NOMO-1 treated with DMSO at 0.1 percent for 48 hours (cell line): ENCODE results near the gene CUBN.
A peak's percentile ranks its signal among the peaks of the same experiment; 100 is the strongest.

Experiments used
- DNase-seq: peaks from one replicate; lab custom pipeline; 2025; ENCODE audit not compliant: unreplicated experiment; lab: John Stamatoyannopoulos, UW

CUBN gene

DNA sequence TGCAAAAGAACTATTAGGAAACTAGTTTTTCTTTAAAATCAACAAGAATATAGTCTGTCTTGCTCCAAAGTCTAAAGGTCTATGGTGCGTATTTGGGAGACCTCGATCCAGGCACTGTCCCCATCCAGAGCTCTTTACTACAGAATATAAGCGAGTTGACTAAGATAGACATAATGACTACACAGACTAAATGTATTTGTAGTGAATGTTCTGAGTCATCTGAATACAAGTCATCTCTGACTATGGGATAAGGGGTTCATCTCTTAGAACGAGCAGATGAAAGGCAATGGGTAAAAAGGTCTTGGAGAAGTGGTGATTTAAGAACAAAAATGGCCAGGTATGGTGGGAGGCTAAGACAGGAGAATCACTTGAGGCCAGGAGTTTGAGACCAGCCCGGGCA is 176.3 kb downstream of the CUBN start:
- no peak for DNase-seq

DNA sequence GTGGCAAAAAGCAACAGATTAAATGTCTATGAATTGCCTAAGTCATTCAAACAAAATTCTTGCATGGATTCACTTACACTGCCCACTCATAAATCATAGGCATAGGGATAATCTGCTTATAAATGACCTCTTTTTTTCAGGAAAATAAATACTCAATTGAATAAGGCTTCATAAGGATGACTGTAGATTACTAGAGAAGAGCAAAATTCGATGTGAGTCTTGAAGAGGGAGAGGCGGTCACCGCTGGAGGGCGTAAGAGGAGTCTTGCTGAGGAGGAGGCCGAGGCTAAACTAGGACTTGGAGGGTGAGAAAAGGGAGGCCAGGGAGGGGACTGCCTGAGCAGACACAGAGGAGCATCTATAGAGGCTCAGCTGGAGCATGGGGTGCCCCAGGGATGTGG is 177.0 kb downstream of the CUBN start:
- DNase-seq = no peak

DNA sequence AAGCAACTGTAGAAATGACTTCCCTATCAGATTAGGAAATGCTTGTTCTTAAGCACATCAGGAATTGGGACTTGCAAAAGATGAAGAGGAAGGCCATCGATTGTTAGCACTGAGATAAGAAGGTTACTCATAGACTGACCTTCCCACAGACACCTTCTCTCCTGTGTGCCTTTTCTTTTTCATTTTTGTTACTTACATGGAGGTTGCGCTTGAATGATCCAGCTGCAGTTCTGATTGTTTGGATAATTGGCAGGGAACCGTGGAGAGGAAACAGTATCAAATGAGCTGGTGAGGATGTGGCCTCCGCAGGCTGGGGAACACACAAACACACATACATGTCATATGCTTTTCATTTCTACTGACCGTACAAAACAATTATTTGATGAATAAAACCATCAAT is 177.5 kb downstream of the CUBN start:
- DNase-seq = no peak

DNA sequence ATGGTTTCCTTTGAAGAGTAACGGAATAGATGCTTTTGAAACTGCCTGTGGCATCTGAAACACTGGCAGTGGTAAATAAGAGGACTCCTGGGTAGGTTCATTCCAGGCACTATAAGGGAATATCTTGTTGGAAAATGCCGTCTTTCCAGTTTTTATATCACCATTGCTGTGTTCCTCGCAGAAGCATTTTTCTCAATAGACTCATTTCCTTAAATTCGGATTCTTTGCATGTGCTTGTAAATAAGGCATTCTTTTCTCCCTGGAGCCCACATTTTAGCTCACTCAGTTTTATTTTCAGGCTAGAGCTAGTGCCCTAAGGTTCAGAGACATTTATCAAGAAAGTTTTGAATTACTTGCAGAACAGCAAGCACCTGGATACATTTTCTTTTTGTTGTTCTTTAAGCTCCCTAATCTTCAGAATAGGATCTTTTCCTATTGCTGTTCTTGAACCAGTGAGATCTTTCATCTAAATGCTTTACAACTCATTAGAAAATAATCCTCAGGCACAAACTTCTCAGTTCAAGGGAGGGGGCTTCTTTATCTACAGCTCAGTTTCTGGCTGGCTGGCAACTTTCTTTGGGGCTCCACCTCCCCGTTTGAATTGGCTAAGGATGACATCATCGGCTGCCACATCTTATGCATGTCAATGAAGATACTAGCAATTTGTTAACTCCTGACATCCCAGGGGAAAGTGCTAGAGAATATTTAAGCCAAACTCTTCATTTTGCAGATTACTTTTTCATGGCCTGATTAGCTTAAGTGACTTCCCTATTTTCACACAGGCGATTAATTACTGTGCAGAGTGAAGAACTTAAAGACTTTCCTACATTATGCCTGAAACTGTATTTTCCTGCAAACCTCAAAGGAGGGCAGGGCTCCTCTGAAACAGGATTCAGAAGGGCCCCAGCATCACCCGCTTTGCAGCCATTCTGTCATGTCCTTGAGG is 178.7 kb downstream of the CUBN start:
- DNase-seq = peak; percentile 36

DNA sequence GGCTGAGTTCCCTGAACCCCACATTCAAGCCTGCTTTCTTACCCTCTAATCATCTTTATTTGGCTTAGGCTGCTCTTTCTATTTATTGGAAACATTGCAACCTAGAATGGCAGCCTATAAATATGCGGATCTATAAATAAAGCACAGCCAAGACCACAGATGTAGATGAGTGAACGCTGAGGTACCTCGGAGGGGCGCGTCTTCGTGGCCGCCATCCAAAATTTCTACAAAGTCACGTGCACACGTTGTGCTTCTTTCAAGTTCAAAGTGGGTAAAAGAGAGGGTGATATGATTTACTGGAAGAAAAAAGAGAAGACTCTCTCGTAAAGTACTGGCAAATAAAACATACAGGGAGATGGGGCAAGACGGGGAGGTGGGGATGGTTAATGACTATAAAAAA is 179.8 kb downstream of the CUBN start:
- DNase-seq = no peak

DNA sequence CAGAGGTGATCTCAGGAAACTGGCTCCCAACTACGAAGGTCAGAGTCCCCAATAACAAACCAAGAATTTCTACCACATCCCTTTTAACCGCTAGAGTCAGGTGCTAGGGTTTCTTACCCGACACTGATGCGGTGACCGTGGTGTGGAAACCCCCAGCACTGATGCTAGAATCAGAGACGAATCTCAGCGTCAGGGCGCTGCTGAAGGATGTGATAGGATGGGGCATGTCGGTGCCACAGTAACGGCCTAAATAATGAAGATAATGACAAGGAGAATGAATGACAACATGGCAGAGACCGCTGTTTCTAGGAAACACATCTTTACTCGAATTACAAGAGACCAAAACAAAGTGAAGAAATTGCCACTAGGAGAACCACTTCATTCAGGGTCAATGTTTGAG is 181.2 kb downstream of the CUBN start:
- DNase-seq = no peak

DNA sequence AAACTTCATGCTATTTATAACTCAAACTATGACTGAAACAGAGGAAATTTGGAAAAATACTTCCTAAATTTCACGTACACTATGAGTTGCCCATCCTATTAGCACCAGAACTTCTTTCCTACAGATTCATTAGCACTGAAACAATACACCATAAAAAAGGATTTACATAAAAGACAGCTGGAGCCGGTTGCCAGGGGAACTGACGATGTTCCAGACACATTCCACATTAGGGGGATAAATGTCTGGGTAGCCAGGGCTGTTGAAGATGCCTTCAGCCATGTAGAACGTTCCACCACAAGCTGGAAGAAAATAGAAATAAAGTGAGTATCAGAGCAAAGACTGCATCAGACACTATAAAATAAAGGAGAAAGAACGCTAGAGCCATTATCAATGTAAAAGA is 182.5 kb downstream of the CUBN start:
- no peak for DNase-seq

DNA sequence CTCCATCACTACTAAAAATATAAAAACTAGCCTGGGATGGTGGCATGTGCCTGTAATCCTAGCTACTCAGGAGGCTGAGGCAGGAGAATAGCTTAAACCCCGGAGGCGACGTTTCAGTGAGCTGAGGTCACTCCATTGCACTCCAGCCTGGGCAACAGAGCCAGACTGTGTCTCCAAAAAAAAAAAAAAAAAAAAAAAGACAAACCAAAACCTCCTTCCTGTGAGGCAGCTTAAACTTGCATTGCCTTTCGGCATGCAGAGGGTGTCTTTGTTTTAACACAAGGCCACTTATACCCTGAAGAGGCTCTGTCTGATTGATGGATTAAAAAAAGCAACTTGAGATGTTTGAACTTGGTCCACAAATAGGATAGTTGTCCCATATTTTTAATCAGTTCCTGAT is 184.0 kb downstream of the CUBN start:
- DNase-seq = no peak

DNA sequence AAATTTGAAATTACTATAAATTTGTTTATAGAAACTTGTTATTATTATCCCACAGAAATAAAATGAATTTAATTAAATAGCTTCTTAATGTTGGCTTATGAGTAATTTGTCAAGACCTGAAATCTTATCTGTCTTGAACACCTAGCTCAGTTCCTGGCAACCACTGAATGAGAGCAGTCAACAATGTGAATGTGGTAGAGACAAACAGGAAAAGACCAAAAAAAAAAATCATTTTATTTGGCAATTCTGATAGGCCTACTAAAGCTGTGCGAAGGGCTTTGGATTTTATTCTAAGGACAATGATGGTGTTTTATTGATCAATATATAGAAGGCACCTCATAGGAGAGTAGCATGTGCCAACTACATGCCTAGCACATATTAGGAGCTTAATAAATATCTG is 184.6 kb downstream of the CUBN start:
- DNase-seq = no peak

DNA sequence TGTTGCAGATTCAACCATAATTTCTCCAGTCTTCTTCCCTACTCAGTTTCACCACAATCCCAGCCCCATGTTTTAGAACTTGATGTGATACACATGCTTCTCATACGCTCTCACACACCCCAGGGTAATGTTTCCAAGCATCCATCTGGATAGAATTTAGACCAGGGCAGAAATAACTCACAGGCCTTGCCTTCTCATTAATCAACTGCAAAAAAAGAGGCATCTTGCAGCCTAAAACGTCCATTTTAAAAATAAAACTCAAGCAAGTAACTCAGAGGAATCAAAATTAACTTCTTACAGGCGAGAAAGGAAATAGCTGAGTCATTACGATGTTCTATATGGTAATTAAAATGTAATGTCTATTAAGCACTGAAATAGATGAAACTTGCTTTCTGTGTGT is 185.2 kb downstream of the CUBN start:
- no peak for DNase-seq

DNA sequence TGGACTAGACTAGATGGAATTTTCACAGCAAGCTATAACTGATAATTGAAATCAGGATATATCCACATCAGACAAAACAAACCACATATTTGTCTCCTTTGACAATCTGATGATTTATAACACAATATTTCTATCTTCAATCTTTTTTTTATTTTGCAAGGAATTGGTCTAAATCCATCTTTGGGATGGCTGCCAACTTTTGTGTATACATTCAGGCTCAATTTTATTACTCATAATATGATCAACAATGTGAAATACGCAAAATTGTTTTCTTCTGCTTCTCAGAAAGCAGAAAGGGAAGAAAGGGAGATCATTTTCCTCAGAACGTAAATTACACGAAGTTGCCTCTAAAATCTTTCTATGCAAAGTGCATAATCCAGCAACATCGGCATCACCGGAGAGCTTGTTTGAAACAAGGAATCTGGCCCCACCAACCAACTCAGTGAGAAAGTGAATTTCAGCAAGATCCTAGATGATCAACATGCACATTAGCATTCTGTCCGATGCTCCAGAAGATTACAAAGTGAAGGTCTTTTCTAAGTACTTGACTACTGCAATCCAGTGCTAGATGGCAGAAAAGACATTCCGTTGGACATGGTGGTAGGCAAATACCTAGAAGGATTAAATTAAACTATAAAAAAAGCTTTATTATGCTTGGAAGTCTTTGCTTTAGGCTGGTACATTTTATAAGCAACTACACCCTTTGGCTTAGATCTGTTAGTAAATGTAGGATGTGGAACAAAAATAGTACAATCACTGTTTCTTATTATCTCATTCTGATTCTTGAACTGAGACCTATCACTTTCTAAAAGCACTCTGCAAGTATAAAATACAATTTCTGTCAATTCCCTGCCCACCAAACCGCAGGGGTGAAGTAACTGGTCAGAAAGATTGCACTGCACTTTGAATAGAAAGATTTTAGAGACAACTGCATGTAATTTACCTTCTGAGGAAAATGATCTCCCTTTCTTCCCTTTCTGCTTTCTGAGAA is 186.0 kb downstream of the CUBN start:
- peak; percentile 63 for DNase-seq

DNA sequence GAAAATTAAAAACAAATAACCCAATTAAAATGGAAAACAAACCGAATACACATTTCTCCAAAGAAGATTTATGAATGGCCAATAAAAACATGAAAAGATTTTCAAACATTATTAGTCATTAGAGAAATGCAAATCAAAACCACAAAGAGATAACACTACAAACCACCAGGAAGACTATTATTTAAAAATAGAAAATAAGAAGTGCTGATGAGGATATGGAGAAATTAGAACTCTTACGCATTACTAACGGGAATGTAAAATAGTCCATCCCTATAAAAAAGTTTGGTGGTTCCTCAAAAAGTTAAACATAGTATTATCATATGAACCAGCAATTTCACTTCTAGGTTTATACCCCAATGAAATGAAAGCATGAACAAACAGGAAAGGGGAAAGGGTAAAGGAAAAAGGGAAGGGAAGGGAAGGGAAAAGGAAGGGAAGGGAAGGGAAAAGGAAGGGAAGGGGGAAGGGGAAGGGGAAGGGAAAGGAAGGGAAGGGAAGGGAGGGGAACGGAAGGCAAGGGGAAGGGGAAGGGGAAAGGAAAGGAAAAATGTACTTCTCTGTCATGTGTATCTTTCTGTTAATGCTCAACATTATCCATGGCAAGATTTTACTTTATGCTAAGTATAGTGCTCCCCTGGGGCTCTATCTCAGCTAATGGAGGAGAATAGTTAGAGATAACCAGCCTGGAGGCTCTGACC is 187.1 kb downstream of the CUBN start:
- DNase-seq = peak; percentile 1

DNA sequence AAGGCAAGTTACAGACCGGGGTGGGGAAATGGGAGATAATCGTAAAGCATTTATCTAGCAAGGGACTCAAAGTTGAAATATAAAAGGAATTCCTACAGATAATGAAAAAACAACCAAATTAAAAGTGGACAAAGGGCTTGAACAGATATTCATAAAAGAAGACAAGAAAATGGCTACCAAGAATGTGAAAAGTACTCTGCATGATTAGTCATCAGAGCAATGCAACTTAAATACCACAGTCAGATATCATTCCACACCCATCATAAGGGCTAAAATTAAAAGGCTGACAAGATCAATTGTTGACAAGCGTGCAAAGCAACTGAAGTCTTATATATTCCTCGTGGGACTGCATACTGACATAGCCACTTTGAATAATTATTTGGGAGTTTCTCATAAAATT is 187.7 kb downstream of the CUBN start:
- peak; percentile 1 for DNase-seq

DNA sequence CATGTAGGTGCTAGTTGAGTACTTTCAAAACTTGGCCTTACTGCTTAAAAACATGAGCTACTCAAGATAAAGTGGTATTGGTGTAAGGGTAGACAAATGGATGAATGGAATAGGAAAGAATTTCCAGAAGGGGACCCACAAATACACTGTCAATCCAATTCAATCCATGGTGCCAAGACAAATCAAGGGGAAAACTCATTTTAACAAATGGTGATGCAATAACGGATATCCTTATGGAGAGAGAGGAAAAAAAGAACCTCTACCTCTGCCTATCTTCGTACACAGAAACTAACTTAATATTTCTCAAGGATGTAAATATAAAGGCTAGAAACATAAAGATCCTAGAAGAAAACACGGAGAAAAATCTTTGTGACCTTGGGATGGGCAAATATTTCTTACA is 188.5 kb downstream of the CUBN start:
- DNase-seq = no peak

DNA sequence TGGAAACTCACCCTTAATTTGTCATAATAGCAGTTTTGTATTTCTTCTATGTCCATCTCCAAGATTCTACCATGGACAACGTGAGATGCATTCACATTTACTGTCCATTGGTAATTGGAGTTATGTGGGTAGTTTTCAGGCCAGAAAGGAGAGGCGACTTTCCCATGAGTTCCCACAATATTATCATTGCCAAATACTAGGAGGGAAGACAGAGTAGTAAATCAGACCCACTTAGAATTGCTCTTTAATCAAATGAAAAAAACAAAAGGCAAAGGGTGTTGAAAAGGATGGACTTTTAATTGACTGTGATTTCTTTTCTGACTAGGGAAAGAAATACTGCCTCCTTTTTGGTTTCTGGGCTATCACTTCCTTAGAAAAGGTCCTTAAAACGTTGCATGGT is 190.7 kb downstream of the CUBN start:
- DNase-seq = no peak

DNA sequence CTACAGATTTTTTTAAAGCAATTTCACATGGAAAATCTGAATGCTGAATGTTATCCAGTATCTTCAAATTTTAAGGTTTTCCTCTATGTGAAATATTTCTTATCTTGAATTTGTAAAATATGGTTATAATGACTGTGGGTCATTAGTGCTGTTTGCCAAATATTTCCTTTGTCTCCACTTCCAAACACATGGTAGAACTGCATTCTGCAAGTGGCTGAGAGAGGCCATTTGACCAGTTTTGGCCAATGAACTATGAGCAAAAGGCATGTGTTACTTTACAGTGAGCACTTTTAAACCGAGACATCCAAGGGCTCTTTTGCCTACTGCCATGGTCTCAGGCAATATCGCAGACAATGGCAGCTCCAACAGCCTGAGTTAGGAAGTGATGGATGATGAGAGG is 195.2 kb downstream of the CUBN start:
- DNase-seq = no peak

DNA sequence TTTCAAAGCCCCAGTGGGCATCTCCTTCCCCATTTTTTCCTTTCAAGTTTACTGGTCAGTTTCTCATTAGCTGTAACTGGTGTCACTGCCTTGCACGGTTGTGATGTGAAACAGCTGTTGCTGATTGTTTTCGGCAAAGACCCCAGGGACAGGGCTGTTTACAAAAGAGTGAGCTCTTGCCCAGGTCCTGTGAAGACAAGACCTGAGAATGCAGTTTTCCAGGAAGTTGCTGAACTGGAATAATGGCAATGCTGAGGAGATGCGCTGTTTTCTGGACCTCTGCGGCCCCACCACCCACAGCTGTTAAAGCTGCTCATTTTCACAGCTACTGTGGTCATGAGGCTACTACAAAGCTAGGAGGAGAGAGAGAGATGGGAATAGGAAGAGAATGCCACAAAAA is 195.8 kb downstream of the CUBN start:
- no peak for DNase-seq

DNA sequence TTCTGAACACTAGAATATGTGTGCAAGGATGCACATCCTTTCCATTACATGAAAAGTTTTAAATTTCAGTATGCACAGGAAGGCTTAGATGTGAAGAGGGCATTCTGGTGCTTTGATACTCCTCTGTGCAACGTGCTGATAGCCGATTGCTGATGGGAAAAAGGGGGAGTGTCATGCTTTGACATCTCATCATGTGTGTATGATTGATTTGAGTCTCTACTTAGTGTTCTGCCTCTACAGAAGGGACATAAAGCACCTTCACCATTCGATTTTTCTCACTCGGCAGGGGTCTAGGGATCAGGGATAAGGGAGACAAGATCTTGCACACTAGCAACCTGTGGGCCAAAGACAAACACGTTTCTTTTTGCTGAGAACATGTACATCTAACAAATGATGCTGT is 197.7 kb downstream of the CUBN start:
- DNase-seq = no peak

DNA sequence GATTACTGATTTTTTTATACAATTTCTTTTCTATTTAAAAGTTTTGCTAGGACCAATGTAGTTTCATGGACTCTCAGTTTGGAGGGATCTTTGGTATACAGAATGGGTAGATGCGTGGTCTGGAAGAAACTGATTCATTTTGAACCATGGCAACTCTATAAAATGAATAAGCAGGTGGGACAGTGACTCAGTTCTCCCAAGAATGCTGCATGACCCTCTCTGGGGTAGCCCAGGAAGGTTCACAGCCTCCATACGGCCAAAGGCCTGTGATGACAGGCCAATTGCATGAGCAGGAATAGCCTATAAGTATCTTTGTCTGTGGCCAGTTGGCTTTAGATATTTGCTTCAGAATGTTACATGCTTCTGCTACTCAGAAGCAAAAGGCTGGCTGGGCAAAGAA is 199.1 kb downstream of the CUBN start:
- no peak for DNase-seq

DNA sequence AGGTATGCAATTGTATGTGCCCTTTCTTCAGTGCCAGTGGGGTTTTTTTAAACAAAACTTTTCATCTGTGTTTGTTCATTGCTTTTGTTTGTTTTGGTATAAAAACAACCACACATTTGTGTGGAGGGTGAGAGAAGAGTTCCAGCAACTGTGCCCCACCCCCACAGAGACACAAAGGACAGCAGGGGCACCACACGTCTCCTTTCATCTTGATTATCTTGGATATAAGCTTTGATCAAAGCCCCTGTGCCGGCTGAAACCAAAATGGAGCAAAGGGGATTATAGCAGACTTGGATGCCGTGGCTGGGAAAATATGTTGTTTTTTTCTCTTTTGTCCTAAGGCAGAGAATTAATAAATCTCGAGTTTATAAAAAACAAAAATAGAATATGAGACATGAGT is 200.5 kb downstream of the CUBN start:
- no peak for DNase-seq

DNA sequence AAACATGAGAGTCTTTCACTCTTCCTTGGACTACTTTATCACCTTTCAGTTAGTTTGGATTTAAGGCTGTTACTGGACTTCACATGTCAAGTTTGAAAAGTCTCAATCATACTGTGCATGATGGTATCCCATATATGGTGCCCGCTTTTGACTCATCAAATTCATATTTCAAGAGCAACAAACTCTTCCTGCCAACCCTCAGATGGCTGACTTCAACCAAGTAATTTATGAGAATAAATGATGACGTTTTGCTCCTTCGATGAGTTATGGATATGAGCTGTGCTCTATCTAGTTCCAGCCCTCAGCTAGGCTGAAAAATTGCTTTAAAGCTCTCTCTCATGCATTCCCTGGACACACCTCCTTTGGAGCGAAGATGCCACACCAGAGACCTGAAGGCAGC is 202.1 kb downstream of the CUBN start:
- no peak for DNase-seq
